Loucy (cell line): Measurements from ENCODE around the gene COPS3.
"Not testable (repeated sequence)": the region's sequence is repeated elsewhere in the genome, so short reads cannot be mapped to it uniquely, and the experiment has no call there.

Experiments used
- H2AFZ ChIP-seq: fragments of 200-600 bp; sonication (generic); 2 replicates; pipeline ENCODE4 v1.6.0; 2016; ENCODE audit warnings: antibody characterized with exemption, mild to moderate bottlenecking, low read length, moderate library complexity
- H3F3A ChIP-seq: fragments of 200-600 bp; 2 replicates; pipeline ENCODE4 v1.6.0; 2016; ENCODE audit warnings: antibody characterized with exemption, low read depth, mild to moderate bottlenecking
- H3K27me3 ChIP-seq: fragments of 200-600 bp; sonication (generic); 2 replicates; pipeline ENCODE4 v1.6.1; 2014; ENCODE audit warnings: low read length, mild to moderate bottlenecking; ENCODE audit not compliant: insufficient read depth, poor library complexity, severe bottlenecking
- H3K36me3 ChIP-seq: fragments of 200-600 bp; sonication (generic); 2 replicates; pipeline ENCODE4 v1.6.1; 2016; ENCODE audit warnings: low read length; ENCODE audit not compliant: insufficient read depth
- H3K4me1 ChIP-seq: fragments of 200-600 bp; sonication (generic); 2 replicates; pipeline ENCODE4 v1.5.1; 2014; ENCODE audit warnings: low read length, mild to moderate bottlenecking; ENCODE audit not compliant: insufficient read depth, poor library complexity, severe bottlenecking
- H3K4me2 ChIP-seq: fragments of 200-600 bp; sonication (generic); 2 replicates; pipeline ENCODE4 v1.6.0; 2014; ENCODE audit warnings: antibody characterized with exemption, low read length, low read depth, mild to moderate bottlenecking; ENCODE audit not compliant: poor library complexity, severe bottlenecking
- H3K4me3 ChIP-seq: fragments of 200-600 bp; sonication (generic); 2 replicates; pipeline ENCODE4 v1.5.1; 2014; ENCODE audit warnings: low read length, mild to moderate bottlenecking, mixed read lengths; ENCODE audit not compliant: poor library complexity, severe bottlenecking
- H3K79me2 ChIP-seq: fragments of 200-600 bp; sonication (generic); 2 replicates; pipeline ENCODE4 v1.6.1; 2014; ENCODE audit warnings: low read length; ENCODE audit not compliant: insufficient read depth
- H3K9ac ChIP-seq: fragments of 200-600 bp; sonication (generic); 2 replicates; pipeline ENCODE4 v1.6.0; 2014; ENCODE audit warnings: mild to moderate bottlenecking, low read depth, low read length, moderate library complexity; ENCODE audit not compliant: poor library complexity, severe bottlenecking
- H3K9me2 ChIP-seq: fragments of 200-600 bp; sonication (generic); replicated peaks from 2 replicates; pipeline ENCODE4 v1.6.1; 2016; ENCODE audit warnings: low read depth, low read length, mixed read lengths
- H3K9me3 ChIP-seq: fragments of 200-600 bp; sonication (generic); 2 replicates; pipeline ENCODE4 v1.6.1; 2014; ENCODE audit warnings: mild to moderate bottlenecking, antibody characterized with exemption, low read length, low read depth; ENCODE audit not compliant: insufficient read depth
- H4K20me1 ChIP-seq: fragments of 200-600 bp; sonication (generic); 2 replicates; pipeline ENCODE4 v1.6.0; 2014; ENCODE audit warnings: antibody characterized with exemption, low read length, mild to moderate bottlenecking; ENCODE audit not compliant: insufficient read depth, poor library complexity, severe bottlenecking
- CTCF ChIP-seq: fragments of 200-600 bp; sonication (generic); conservative IDR thresholded peaks from 2 replicates; pipeline ENCODE4 v1.5.1; 2014; ENCODE audit warnings: mild to moderate bottlenecking, antibody characterized with exemption, low read length
- EZH2phosphoT487 ChIP-seq: fragments of 200-600 bp; IDR thresholded peaks from 2 replicates; pipeline ENCODE4 v1.6.1; 2018; ENCODE audit warnings: antibody characterized with exemption, mild to moderate bottlenecking, moderate library complexity, borderline replicate concordance

Gene COPS3

GRCh38 chr17:17258011-17258410, 23.0 kb downstream of the COPS3 start:
- H4K20me1 ChIP-seq, result peaks cover 4% of the 10 kb centered on the region
- no peak overlapping the region for H2AFZ ChIP-seq
- H3K79me2 ChIP-seq, result no peaks in the 10 kb centered on the region
- H3K27me3 ChIP-seq, result no peaks in the 10 kb centered on the region
- peaks cover 70% of the 10 kb centered on the region for H3K36me3 ChIP-seq
- no peak overlapping the region for H3K4me3 ChIP-seq
- TF ChIP-seq EZH2phosphoT487, result no peak
- no peak for TF ChIP-seq CTCF
- no peaks in the 10 kb centered on the region for H3F3A ChIP-seq
- H3K4me1 ChIP-seq, result no peaks in the 10 kb centered on the region
- H3K9me2 ChIP-seq, result no peaks in the 10 kb centered on the region
- no peak overlapping the region for H3K9ac ChIP-seq
- no peaks in the 10 kb centered on the region for H3K9me3 ChIP-seq
- H3K4me2 ChIP-seq, result no peak overlapping the region

GRCh38 chr17:17256316-17256715, 24.7 kb downstream of the COPS3 start:
- H3F3A ChIP-seq, result no peaks in the 10 kb centered on the region
- TF ChIP-seq CTCF, result no peak
- no peak for TF ChIP-seq EZH2phosphoT487
- H3K9me3 ChIP-seq, result no peaks in the 10 kb centered on the region
- H3K4me1 ChIP-seq, result no peaks in the 10 kb centered on the region
- no peak overlapping the region for H3K9ac ChIP-seq
- H3K79me2 ChIP-seq, result no peaks in the 10 kb centered on the region
- peaks cover 4% of the 10 kb centered on the region for H4K20me1 ChIP-seq
- H3K9me2 ChIP-seq, result no peaks in the 10 kb centered on the region
- H2AFZ ChIP-seq, result no peak overlapping the region
- H3K27me3 ChIP-seq, result no peaks in the 10 kb centered on the region
- no peak overlapping the region for H3K4me3 ChIP-seq
- peaks cover 77% of the 10 kb centered on the region for H3K36me3 ChIP-seq
- no peak overlapping the region for H3K4me2 ChIP-seq

GRCh38 chr17:17255689-17256088, 25.4 kb downstream of the COPS3 start:
- H3K9me3 ChIP-seq, H3K27me3 ChIP-seq: not testable (repeated sequence)
- peaks cover 76% of the 10 kb centered on the region for H3K36me3 ChIP-seq

GRCh38 chr17:17254036-17254435, 27.0 kb downstream of the COPS3 start:
- Histone ChIP-seq H2AFZ (no peak overlapping the region), H3K4me3 (no peak overlapping the region), H3K9me3 (no peaks in the 10 kb centered on the region), H3K79me2 (no peaks in the 10 kb centered on the region), H3K36me3 (peaks cover 70% of the 10 kb centered on the region), H3K9ac (no peak overlapping the region), H3K9me2 (no peaks in the 10 kb centered on the region), H3F3A (no peaks in the 10 kb centered on the region), H3K4me1 (no peaks in the 10 kb centered on the region), H3K4me2 (no peak overlapping the region), H3K27me3 (no peaks in the 10 kb centered on the region), H4K20me1 (peaks cover 4% of the 10 kb centered on the region)
- TF ChIP-seq CTCF, result no peak
- no peak for TF ChIP-seq EZH2phosphoT487

More at GRCh38 chr17:17255689-17256088, 25.4 kb downstream of the COPS3 start:
- H3K9me2 ChIP-seq, H3K4me1 ChIP-seq, H3K79me2 ChIP-seq, H3K9ac ChIP-seq, H4K20me1 ChIP-seq, H3F3A ChIP-seq, H3K4me2 ChIP-seq, H3K4me3 ChIP-seq, H2AFZ ChIP-seq: not testable (repeated sequence)
